ENCODE results near the gene KIAA0930.

- TF ChIP-seq, protein P1, sequence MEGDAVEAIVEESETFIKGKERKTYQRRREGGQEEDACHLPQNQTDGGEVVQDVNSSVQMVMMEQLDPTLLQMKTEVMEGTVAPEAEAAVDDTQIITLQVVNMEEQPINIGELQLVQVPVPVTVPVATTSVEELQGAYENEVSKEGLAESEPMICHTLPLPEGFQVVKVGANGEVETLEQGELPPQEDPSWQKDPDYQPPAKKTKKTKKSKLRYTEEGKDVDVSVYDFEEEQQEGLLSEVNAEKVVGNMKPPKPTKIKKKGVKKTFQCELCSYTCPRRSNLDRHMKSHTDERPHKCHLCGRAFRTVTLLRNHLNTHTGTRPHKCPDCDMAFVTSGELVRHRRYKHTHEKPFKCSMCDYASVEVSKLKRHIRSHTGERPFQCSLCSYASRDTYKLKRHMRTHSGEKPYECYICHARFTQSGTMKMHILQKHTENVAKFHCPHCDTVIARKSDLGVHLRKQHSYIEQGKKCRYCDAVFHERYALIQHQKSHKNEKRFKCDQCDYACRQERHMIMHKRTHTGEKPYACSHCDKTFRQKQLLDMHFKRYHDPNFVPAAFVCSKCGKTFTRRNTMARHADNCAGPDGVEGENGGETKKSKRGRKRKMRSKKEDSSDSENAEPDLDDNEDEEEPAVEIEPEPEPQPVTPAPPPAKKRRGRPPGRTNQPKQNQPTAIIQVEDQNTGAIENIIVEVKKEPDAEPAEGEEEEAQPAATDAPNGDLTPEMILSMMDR (IDR thresholded peaks at IDR 0.05): no peak
- no peak for TF ChIP-seq POLR2A (IDR thresholded peaks at IDR 0.05)
Measured at GRCh38 chr22:45254789-45255278, 14.1 kb upstream of the KIAA0930 start.

All from right lobe of liver (tissue), 4 donors.